Dedifferentiated amniotic fluid mesenchymal stem cell (primary cell): ENCODE data around the gene SLCO3A1.

Source experiments
- DNase-seq: peaks from one replicate; pipeline ENCODE4 v3.0.0-alpha.2; 2016; ENCODE audit errors: extremely low spot score

The SLCO3A1 gene

GRCh38 chr15:91911844-91912243 is 58.3 kb downstream of the SLCO3A1 start:
- DNase-seq, result no peak

- no peak for DNase-seq
These were observed 58.8 kb downstream of the SLCO3A1 start for GRCh38 chr15:91912336-91912735.

GRCh38 chr15:91913560-91913959 is 60.1 kb downstream of the SLCO3A1 start:
- DNase-seq, result no peak

GRCh38 chr15:91915576-91915975 is 62.1 kb downstream of the SLCO3A1 start:
- DNase-seq, result no peak

- DNase-seq, result no peak
These were observed 62.5 kb downstream of the SLCO3A1 start for GRCh38 chr15:91916051-91916450.

- DNase-seq, result no peak
These were observed 64.3 kb downstream of the SLCO3A1 start for GRCh38 chr15:91917686-91918360.

GRCh38 chr15:91919014-91919534 is 65.6 kb downstream of the SLCO3A1 start:
- no peak for DNase-seq

- DNase-seq, result no peak
These were observed 67.8 kb downstream of the SLCO3A1 start for GRCh38 chr15:91921188-91921842.

GRCh38 chr15:91921843-91922198 is 68.3 kb downstream of the SLCO3A1 start:
- DNase-seq, result no peak

- no peak for DNase-seq
These were observed 69.4 kb downstream of the SLCO3A1 start for GRCh38 chr15:91922646-91923547.

GRCh38 chr15:91924183-91924582 is 70.7 kb downstream of the SLCO3A1 start:
- DNase-seq, result no peak

- DNase-seq, result no peak
These were observed 71.5 kb downstream of the SLCO3A1 start for GRCh38 chr15:91924837-91925495.

- DNase-seq, result no peak
These were observed 72.3 kb downstream of the SLCO3A1 start for GRCh38 chr15:91925794-91926193.

- no peak for DNase-seq
These were observed 73.4 kb downstream of the SLCO3A1 start for GRCh38 chr15:91926908-91927270.

- no peak for DNase-seq
These were observed 74.1 kb downstream of the SLCO3A1 start for GRCh38 chr15:91927585-91927984.

- no peak for DNase-seq
These were observed 75.2 kb downstream of the SLCO3A1 start for GRCh38 chr15:91928675-91929074.

- no peak for DNase-seq
These were observed 76.0 kb downstream of the SLCO3A1 start for GRCh38 chr15:91929509-91929908.

- no peak for DNase-seq
These were observed 76.6 kb downstream of the SLCO3A1 start for GRCh38 chr15:91930092-91930491.

- peak; percentile 64 for DNase-seq
These were observed 82.8 kb downstream of the SLCO3A1 start for GRCh38 chr15:91936182-91936775.

GRCh38 chr15:91936927-91937326 is 83.4 kb downstream of the SLCO3A1 start:
- no peak for DNase-seq

GRCh38 chr15:91938136-91938535 is 84.6 kb downstream of the SLCO3A1 start:
- no peak for DNase-seq
